Endothelial cell of umbilical vein (primary cell): ENCODE measurements around the gene USB1. TPM values are rescaled to one million over a fixed set of nuclear protein-coding genes. Genes with fewer than 3 reads are reported as not detected.

Source experiments
- BruUV-seq: library from RNA; stranded (reverse); fragments of 400-500 nt; replicated peaks from 2 replicates; lab custom pipeline; 2021; lab: Mats Ljungman, UMichigan
- CTCF ChIA-PET: fragments of 300-600, 350-600 bp; sonication (Branson Sonifier 250); formaldehyde crosslinking; loops from one replicate; lab custom pipeline; 2021; ENCODE audit warnings: antibody characterized with exemption, inconsistent platforms; lab: Charles Lee
- POLR2A ChIA-PET: fragments of 300-600, 350-600 bp; sonication (Branson Sonifier 250); formaldehyde crosslinking; loops from one replicate; lab custom pipeline; 2021; ENCODE audit warnings: antibody characterized with exemption, inconsistent platforms; lab: Charles Lee
- DNase-seq: peaks from one replicate; pipeline ENCODE4 v3.0.0-alpha.2; 2011; ENCODE audit warnings: low read depth, low spot score
- FAIRE-seq: peaks from 2 replicates; lab custom pipeline; 2011; peaks lifted over from hg19 to GRCh38; lab: Jason Lieb, UNC
- H2AFZ ChIP-seq: 2 replicates; pipeline ENCODE4 v1.6.0; 2012; ENCODE audit warnings: low read depth, low read length, control low read depth, inconsistent platforms
- H3K27ac ChIP-seq: 2 replicates; pipeline ENCODE4 v1.5.1; 2011; ENCODE audit warnings: low read depth, mild to moderate bottlenecking, control low read depth, low read length, moderate library complexity; ENCODE audit not compliant: insufficient read depth
- H3K27me3 ChIP-seq, 2 experiments: 2 replicates each; pipeline versions ENCODE4 v1.6.0 to v1.6.1; 2011; ENCODE audit warnings: low read length in 2 of 2, mixed read lengths in 1 of 2; ENCODE audit not compliant: control insufficient read depth in 2 of 2, insufficient read depth in 2 of 2
- H3K36me3 ChIP-seq, 2 experiments: 2 replicates in 1 of 2; 3 replicates in 1 of 2; pipeline ENCODE4 v1.5.1; 2011; ENCODE audit warnings: low read length in 2 of 2, mild to moderate bottlenecking in 1 of 2, moderate library complexity in 1 of 2; ENCODE audit not compliant: control insufficient read depth in 2 of 2, insufficient read depth in 2 of 2; ENCODE audit errors: extremely low read depth in 1 of 2
- H3K4me1 ChIP-seq: 3 replicates; pipeline ENCODE4 v1.5.1; 2011; ENCODE audit warnings: mild to moderate bottlenecking, low read length; ENCODE audit not compliant: control insufficient read depth, insufficient read depth; ENCODE audit errors: extremely low read depth
- H3K4me2 ChIP-seq: 2 replicates; pipeline ENCODE4 v1.6.1; 2011; ENCODE audit warnings: low read length, control low read depth, mixed read lengths; ENCODE audit not compliant: insufficient read depth
- H3K4me3 ChIP-seq, 3 experiments: fragments of 200-600 bp in 1 of 3; sonication (generic), shearing (Covaris generic) in 1 of 3; replicated peaks in 1 of 3; 2 replicates each; pipeline ENCODE4 v1.5.1; 2011 to 2016; ENCODE audit warnings: control low read depth in 3 of 3, low read length in 3 of 3, mild to moderate bottlenecking in 2 of 3, inconsistent platforms in 1 of 3, low read depth in 1 of 3, moderate library complexity in 1 of 3; ENCODE audit not compliant: insufficient read depth in 1 of 3
- H3K79me2 ChIP-seq: 2 replicates; pipeline ENCODE4 v1.6.0; 2012; ENCODE audit warnings: low read length, inconsistent platforms; ENCODE audit not compliant: control insufficient read depth, insufficient read depth
- H3K9ac ChIP-seq: replicated peaks from 2 replicates; pipeline ENCODE3; 2011; ENCODE audit warnings: low read length, control low read depth; ENCODE audit not compliant: insufficient read depth; ENCODE audit errors: extremely low read depth
- H3K9me1 ChIP-seq: replicated peaks from 3 replicates; pipeline ENCODE4 v1.6.0; 2011; ENCODE audit warnings: mild to moderate bottlenecking, low read length; ENCODE audit not compliant: control insufficient read depth, insufficient read depth; ENCODE audit errors: extremely low read depth
- H3K9me3 ChIP-seq: replicated peaks from 2 replicates; pipeline ENCODE4 v1.5.1; 2012; ENCODE audit warnings: low read length, inconsistent platforms; ENCODE audit not compliant: control insufficient read depth, insufficient read depth
- H4K20me1 ChIP-seq: replicated peaks from 2 replicates; pipeline ENCODE3; 2011; ENCODE audit warnings: mild to moderate bottlenecking, low read length; ENCODE audit not compliant: control insufficient read depth, insufficient read depth; ENCODE audit errors: extremely low read depth
- EZH2 ChIP-seq: IDR thresholded peaks from 2 replicates; pipeline ENCODE4 v1.6.1; 2012; ENCODE audit warnings: borderline replicate concordance, low read depth, mild to moderate bottlenecking, moderate library complexity, low read length, inconsistent platforms; ENCODE audit not compliant: severe bottlenecking
- FOS ChIP-seq: IDR thresholded peaks from 2 replicates; pipeline ENCODE4 v1.6.1; 2011; ENCODE audit warnings: mild to moderate bottlenecking, low read length, moderate library complexity, borderline replicate concordance; ENCODE audit not compliant: insufficient read depth
- GATA2 ChIP-seq: IDR thresholded peaks from 2 replicates; pipeline ENCODE4 v1.7.0; 2011; ENCODE audit warnings: low read depth, mild to moderate bottlenecking, moderate library complexity, mixed read lengths, low read length; ENCODE audit not compliant: insufficient read length, insufficient read depth
- JUN ChIP-seq: IDR thresholded peaks from 2 replicates; pipeline ENCODE4 v1.6.1; 2011; ENCODE audit warnings: borderline replicate concordance, low read depth; ENCODE audit not compliant: insufficient read length, insufficient read depth
- MYC ChIP-seq: IDR thresholded peaks from one replicate; pipeline ENCODE4 v1.6.1; 2011; ENCODE audit warnings: mild to moderate bottlenecking, low read depth, low read length
- POLR2A ChIP-seq: IDR thresholded peaks from 2 replicates; pipeline ENCODE4 v1.6.1; 2012; ENCODE audit warnings: low read depth, mild to moderate bottlenecking, control low read depth, low read length
- POLR2AphosphoS5 ChIP-seq: IDR thresholded peaks from 2 replicates; pipeline ENCODE4 v1.6.1; 2012; ENCODE audit warnings: low read depth, mild to moderate bottlenecking, control low read depth, low read length, moderate library complexity; ENCODE audit not compliant: insufficient read depth
- dilution Hi-C: fragments of 300-500 bp; cut with MboI; formaldehyde crosslinking; loops from one replicate; pipeline ENCODE4 v1.15.0; 2019; ENCODE audit warnings: low sequenced_read_pairs; ENCODE audit not compliant: extremely low pct_ligation_motif_present
- intact Hi-C: fragments of 100-400 bp; cut with micrococcal nuclease; formaldehyde crosslinking; loops from one replicate; pipeline ENCODE4 v1.10.0; 2022
- polyA plus RNA-seq, 4 experiments: library from polyadenylated mRNA; depleted of rRNA in 3 of 4; stranded (reverse) in 3 of 4; unstranded in 1 of 4; fragments of >200 nt; gene quantifications; 2 replicates each; pipeline versions ENCODE4 v1.2.1 to v1.2.3, GENCODE V29; 2011 to 2012; ENCODE audit warnings: missing spikeins in 1 of 4
- total RNA-seq: library from RNA; stranded (reverse); gene quantifications from 2 replicates; pipeline ENCODE4 v1.2.3, GENCODE V29; 2021
- TF ChIP-seq, protein P1 (sequence below): IDR thresholded peaks from 2 replicates; pipeline ENCODE4 v1.6.1; 2011; ENCODE audit not compliant: insufficient read depth, insufficient read length
- TF ChIP-seq, protein P2 (sequence below), 2 donors: IDR thresholded peaks; 1 replicate in 1 of 2; 2 replicates in 1 of 2; pipeline ENCODE4 v1.5.1; 2011; ENCODE audit warnings: low read length in 2 of 2, mild to moderate bottlenecking in 2 of 2, moderate library complexity in 2 of 2, control low read depth in 1 of 2, inconsistent platforms in 1 of 2, low read depth in 1 of 2; ENCODE audit not compliant: insufficient read depth in 1 of 2; ENCODE audit errors: extremely low read depth in 1 of 2

The USB1 gene
- total and polyA plus RNA-seq, 2 donors (not counting 3 experiments of a cell fraction or from before 2014, with no cell fraction given): 64.6 to 83.8 TPM

DNA sequence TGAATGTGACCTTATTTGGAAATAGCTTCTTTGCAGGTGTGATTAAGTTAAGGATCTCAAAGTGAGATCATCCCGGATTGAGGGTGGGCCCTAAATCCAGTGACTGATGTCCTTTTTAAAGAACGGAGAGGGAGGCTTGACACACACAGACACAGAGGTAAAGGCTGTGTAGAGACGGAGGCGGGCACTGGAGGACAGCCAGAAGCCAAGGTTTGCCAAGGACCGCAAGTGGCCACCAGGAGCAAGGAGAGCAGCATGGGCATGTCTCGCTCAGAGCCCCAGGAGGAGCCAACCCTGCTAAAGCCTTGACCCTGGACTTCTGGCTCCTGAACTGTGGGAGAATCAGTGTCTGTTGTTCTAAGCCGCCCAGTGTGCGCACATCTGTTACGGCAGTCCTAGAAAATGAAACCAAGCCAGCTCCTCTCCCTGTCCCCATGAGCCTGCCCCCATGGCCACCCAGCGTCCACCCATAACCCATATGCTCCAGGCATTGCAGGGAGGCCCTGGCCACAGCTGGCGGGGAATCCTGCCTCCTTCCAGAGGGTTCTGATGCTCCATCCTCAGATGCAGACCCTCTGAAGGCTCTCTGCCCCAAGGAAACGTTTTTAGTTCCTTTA, 45.5 kb upstream of the USB1 start:
- FAIRE-seq (no peak), DNase-seq (no peak)
- dilution Hi-C loops: no loop called here

More for the DNA sequence above, 45.5 kb upstream of the USB1 start:
- H3K4me3 ChIP-seq: no peak overlapping the region
- H2AFZ ChIP-seq: no peak overlapping the region
- H3K9ac ChIP-seq: no peak overlapping the region
- no peaks in the 10 kb centered on the region for H3K9me3 ChIP-seq
- H3K27ac ChIP-seq: no peak overlapping the region
- no peaks in the 10 kb centered on the region for H3K79me2 ChIP-seq
- intact Hi-C loops: no loop called here
- no peaks in the 10 kb centered on the region for H4K20me1 ChIP-seq
- no peak overlapping the region for H3K4me2 ChIP-seq
- no peaks in the 10 kb centered on the region for H3K36me3 ChIP-seq
- no peaks in the 10 kb centered on the region for H3K4me1 ChIP-seq
- POLR2A ChIA-PET: no interaction called here
- no peaks in the 10 kb centered on the region for H3K27me3 ChIP-seq
- CTCF ChIA-PET: interaction anchor here (0.9 to 2.1 kb wide), 3 partner anchors 11 to 50 kb away, joined by 4 read pairs; no protein-coding TSS in a partner anchor
- TF ChIP-seq, protein P1, sequence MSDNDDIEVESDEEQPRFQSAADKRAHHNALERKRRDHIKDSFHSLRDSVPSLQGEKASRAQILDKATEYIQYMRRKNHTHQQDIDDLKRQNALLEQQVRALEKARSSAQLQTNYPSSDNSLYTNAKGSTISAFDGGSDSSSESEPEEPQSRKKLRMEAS: no peak
- TF ChIP-seq, protein P2, sequence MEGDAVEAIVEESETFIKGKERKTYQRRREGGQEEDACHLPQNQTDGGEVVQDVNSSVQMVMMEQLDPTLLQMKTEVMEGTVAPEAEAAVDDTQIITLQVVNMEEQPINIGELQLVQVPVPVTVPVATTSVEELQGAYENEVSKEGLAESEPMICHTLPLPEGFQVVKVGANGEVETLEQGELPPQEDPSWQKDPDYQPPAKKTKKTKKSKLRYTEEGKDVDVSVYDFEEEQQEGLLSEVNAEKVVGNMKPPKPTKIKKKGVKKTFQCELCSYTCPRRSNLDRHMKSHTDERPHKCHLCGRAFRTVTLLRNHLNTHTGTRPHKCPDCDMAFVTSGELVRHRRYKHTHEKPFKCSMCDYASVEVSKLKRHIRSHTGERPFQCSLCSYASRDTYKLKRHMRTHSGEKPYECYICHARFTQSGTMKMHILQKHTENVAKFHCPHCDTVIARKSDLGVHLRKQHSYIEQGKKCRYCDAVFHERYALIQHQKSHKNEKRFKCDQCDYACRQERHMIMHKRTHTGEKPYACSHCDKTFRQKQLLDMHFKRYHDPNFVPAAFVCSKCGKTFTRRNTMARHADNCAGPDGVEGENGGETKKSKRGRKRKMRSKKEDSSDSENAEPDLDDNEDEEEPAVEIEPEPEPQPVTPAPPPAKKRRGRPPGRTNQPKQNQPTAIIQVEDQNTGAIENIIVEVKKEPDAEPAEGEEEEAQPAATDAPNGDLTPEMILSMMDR (IDR thresholded peaks at IDR 0.05; ENCODE audit: extremely low read depth in 1 of 2, insufficient read depth in 1 of 2, low read depth in 1 of 2, low read length in 2 of 2): no peak
- TF ChIP-seq GATA2 (no peak), FOS (no peak), JUN (no peak), MYC (no peak), EZH2 (no peak), POLR2A (no peak), POLR2AphosphoS5 (no peak)
- BruUV-seq: no TSS peak
- no peaks in the 10 kb centered on the region for H3K9me1 ChIP-seq
